ENCODE data around the gene TTC32.

Gene TTC32

DNA sequence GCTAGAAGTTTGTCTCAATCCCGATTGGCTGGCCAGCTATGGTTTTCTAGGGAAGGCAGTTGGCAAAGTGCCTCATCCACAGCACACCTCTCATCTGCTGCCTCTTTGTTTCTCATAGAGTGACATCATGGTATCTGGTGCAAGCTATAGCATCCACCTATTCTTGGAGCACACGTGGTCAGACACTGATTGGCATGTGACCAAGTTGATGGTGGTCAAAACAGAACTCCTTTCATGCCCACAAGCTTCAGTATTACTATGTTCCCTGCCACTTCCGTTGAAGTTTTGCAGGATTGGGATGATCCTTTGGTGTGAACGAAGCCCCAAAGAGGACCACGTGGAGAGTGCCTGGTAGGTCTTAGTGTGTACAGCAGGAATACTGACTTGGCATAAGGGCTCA is 28.8 kb downstream of the TTC32 start:
- no peak for DNase-seq

DNA sequence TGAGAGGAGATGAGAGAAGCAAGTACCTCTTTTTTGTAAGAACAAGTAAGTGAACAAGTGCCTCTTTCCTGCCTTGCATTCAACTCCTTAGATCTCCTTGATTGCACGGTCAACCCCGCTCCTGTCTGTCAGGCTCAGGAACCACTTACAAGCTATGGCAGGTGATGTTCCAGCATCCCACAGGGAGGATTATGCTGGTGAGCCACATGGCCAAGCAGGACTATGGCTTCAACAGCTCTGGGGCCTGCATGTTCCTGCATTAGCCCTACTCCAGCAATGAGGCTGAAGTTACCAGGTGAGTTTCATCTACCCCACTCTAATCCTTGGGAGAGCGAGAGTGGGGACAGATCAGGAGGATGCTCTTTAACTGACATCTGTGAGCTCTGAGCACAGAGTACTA is 29.5 kb downstream of the TTC32 start:
- DNase-seq: no peak

DNA sequence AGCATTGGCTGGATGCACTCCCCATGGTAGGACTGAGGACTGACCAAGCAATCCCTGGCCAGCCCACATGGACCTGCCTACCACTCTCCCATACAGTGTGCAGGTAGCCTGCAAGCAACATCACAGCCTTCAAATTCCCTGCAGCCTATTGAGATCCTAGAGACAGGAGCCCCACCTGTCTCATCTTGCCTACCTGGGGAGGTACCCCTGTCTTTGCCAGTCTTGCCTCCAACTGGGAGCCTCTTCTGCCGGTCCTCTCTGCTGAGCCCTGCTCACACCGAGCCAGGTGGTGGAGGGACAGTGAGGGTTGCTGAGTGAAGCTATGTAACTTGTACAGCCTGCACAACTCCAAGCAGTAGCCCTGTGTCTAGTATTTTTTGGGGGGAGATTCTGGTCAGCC is 29.9 kb downstream of the TTC32 start:
- no peak for DNase-seq

DNA sequence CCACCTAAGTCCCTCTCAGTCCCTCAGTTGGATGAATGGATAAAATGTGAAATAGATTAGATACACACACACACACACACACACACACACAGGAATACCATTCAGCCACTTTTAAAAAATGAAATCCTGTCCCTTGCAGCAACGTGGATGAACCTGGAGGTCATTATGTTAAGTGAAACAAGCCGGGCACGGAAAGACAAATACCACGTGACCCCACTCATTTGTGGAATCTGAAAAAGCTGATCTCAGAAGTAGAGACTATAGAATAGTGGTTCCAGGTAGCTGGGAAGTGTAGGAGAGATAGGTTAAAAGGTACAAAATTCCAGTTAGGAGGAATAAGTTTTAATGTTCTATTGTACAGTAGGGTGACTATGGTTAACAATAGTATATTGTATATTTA is 31.0 kb downstream of the TTC32 start:
- DNase-seq: no peak

DNA sequence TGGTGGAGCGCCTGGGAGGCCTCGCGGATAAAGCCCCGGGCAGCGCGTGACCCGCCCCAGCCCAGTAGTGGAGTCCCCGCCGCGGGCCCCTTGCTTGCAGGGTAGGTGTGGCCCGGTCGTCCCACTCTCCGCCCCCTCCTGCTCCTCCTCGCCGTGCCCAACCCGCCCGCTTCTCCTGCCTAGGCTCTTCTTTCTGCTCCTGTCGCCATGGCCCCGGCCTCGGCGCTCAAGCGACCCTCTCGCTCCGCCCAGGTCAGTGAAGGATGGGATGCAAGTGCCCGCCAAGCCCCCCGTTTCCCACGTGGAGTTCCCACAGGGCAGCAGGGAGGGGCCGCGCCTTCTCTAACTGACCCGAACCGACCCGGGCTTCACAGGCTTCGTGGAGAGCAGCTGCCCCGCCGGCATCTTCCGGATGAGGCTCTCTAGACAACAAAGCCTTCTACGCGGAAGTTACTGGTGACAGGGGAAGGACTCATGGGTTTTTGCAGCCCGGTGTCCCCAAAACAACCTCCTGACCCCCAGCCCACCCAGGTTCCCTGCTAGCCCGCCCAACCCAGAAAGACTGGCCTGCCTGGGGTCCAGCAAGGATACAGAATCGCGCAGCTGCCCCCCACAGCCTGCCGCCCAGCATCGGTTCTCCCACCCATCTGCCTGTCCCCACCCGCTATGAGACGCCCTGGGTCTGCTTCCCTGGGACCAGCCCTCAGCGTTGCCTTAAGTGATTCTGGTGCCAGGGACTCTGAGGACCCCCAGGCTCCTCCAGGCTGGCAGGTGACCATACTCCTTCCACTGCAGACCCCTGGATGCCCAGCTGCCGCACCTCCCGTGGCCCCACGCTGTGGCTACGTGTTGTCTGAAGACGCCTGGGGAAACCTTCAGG is 32.8 kb downstream of the TTC32 start:
- peak; percentile 59 for DNase-seq

DNA sequence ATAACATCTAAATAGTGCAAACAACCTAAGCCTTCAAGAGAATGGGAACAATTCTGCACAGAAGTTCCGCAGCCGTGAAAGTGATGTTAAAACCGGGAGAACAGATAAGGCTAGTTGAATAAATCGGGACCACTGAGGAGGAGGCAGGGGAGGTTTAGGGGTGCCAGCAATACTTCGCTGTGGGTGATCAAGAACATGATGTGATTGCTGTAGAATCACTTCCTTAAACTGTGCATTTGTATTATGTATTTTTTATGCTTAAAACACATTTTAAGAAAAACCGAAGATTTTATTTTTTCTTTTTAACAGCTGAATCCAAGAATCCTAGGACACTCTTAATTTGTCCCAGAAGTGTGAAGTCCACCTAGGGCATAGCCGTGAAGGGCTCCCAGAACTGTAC is 33.6 kb downstream of the TTC32 start:
- no peak for DNase-seq

DNA sequence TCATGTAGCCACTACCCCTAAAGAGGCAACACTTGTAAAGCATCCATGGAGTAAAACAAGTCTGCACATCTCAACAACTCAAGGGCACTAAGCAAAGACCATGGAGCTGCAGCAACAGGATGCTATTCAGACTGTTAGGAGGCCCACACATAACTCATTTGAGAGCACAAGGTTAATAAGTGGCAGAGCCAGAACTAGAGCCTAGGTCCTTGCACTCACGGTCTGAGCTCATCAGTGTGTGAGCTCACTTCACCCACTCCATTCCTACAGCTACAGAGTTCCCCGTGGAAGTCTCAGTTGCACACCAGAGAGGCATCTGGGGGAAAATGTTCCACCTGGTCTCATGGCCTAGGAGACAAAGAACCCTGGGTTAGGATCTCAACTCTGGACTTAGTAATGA is 35.0 kb downstream of the TTC32 start:
- DNase-seq: no peak

DNA sequence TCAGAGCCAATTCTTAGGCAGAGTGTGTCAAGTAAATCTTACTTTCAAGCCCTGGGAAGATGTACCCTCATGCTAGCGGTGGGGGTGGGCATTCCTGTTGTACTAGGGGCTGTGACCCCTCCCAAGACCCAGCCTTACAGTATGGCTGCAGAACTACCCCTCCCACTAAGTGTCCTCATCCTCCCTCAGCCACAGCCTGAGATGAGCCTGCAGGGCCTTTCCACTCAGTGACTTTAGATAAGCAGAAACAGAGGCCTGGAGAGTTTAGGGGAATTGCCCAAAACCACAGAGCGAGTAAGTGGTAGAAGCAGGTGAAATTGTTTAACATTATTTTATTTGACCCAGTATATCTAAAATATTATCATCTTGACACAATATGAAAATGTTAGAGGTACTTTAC is 36.6 kb downstream of the TTC32 start:
- no peak for DNase-seq

DNA sequence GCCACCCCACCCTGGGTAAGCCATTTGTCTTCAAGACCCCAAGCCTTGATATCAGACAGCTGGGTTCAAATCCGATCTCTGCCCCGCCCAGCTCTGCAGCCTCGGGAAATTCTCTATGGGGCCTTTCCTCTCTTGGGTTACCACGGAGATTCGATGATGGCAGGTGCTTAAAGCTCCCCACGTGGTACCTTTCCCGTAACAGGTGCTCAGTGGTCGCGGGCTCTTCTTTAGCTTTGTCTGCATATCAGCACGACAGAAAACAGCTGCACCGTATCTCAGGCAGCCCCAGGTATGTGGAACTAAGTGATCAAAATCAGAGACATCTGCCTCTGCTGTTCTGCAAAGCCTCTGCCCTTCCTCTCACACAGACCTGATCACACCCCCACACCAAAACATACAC is 37.4 kb downstream of the TTC32 start:
- no peak for DNase-seq

DNA sequence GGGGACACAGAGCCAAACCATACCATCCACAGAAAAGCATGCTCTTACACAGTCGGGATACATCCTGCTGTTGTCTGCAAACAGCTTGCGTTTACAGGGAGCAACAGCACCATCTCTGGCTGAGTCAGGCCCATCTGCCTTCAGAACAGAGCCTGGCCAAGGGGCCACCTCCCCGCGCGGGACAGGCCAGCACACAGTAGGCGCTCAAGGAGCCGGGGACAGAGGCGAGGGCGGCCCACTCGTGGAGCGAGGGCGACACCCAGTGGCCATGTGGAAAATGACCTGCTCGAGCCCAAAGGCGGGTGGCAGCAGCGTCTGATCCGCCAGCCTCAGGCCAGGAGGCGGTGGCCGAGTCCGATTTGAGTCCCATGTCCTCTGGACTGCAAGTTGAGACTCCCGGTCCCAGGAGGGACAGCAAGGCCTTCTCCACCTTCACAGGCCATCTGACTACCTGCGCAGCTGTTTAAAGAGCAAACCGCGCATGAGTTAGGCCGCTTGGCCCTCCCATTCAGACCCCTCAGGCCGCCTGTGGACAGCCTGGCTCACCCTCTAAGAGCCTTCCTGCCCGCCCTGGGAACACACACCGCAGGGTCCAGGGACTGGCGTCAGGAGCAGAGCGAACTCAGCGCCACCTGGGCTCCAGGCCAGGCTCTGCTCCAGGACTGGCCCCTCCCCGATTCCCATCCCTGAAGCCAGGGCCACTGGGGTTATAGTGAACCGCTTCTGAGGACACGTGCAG is 38.3 kb downstream of the TTC32 start:
- peak; percentile 72 for DNase-seq

DNA sequence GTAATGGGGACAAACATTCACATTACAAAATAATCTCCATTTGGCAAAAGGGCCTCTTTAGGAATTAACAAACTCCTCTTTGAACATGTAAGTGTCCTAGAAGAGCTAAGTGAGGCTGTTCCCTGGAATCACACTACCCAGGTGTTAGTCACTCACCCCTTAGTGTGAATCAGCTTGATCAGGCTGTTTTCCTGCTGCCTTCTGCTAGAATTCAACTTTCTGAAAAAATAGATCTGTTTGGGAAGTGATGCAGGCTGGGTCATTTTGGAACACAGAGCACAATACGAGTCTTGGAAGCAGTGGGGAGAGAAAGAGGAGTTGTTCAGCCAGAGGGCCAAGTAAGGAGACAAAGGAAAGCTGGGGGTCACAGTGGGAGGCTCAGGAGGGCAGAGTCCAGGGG is 40.0 kb downstream of the TTC32 start:
- DNase-seq: no peak

DNA sequence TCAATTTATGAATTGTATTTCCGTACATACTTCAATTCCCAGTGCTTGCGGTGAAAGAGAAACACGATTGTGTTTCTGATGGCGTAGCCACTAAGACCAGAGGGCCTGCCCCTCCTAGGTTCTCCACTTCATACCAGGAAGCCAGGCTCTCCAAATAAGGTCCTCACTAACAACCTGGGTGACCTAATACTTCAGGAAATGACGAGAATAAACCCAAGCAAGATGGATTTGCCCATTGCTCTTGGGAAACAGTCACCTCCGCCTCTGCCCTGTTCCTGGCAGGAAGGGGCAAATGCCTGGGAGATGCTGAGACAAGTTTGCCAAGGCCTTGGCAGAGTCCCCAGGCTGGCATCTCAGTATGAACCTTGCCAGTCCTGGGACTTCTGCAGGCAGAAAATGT is 41.8 kb downstream of the TTC32 start:
- no peak for DNase-seq

DNA sequence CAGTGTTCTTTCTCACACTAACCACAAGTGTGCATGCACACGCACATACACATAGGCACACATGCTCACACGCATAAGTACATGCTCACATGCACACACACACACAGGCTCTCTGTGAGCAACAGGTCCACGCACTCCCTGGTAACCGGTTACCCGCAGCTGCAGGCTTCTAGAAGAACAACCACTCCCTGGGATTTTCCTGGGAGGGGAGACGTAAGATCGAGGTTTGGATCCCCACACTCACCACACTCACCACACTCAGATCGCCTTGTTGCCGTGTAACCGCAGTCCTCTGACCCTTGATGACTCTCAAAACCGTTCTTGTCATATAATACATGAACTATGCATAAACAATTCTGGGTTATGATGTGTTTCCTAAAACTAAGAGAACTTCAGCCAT is 42.2 kb downstream of the TTC32 start:
- DNase-seq: no peak

DNA sequence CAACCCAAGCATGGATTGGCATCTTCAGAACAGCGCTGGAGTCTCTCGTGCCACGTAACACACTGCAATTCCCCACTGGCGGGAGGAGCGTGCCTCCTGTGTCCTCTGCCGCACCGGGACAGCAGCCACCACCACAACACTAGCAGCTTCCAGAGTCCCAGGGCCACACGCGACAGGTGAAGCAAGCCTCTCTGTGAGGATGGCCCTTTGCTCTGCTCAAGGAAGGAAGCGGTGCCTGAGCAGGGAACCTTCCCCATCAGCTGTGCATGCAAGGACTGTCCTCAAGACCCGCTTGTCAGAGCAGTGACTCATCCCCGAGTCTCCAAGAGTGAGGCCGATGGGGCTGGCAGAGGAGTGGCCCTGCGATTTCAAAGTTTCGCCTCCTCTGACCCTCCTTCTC is 44.0 kb downstream of the TTC32 start:
- DNase-seq: no peak

DNA sequence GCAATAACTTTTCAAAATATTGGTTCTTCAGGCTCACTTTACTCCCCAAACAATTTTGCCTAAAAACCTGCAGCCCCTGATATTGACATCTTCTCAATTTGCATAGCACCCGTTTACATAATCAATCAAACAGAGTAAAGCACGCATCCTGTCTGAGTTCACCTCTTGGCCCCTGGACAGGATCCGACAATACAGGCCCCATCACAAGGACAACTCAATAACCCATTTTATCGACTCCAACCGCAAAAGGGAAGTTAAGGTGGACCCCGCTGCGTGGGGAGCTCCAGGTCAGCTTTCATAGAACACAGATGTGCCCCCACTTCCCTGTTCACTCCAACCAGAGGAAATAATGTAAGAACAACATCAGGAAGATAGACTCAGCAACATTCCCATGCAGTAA is 44.7 kb downstream of the TTC32 start:
- no peak for DNase-seq

DNA sequence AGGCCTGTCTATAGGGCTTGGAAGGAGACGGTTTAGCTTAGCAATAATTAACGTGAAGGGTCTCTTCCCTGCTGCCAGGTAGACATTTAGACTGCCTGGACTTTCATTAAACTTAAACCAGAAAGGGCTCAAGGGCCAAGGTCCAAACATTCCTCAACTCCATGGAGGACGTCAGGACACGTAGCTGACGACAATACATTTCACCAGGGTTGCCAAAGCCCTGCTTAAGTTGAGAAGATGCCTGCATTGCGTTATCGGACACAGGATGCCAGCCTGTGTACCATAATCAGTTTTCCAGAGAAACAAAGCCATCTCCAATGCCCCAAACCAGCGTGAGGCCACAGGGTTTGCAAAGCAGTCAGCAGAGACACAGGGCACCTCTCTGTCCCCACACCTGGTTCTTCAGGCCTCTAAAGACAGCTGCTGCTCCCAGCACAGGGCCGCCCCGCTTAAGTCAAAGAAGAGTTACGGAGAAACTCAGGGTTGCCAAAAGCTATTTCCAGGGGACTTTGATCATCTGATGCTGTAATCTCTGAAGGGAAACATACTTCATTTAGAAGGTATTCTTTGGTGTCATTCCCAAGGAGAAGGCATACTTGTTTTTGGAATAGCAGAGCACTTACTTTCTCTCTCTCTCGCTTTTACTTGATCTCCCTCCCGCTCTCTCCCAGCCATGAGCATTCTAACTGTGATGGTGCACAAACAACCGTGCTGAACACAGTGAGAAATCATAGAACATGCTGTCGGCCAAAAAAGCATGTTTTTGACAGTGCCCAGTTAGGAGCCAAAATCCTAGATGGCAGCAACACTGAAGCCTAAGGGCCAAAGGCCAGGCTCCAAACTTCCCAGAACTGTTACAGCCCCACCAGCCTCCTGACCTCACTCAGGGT is 46.0 kb downstream of the TTC32 start:
- DNase-seq: no peak

DNA sequence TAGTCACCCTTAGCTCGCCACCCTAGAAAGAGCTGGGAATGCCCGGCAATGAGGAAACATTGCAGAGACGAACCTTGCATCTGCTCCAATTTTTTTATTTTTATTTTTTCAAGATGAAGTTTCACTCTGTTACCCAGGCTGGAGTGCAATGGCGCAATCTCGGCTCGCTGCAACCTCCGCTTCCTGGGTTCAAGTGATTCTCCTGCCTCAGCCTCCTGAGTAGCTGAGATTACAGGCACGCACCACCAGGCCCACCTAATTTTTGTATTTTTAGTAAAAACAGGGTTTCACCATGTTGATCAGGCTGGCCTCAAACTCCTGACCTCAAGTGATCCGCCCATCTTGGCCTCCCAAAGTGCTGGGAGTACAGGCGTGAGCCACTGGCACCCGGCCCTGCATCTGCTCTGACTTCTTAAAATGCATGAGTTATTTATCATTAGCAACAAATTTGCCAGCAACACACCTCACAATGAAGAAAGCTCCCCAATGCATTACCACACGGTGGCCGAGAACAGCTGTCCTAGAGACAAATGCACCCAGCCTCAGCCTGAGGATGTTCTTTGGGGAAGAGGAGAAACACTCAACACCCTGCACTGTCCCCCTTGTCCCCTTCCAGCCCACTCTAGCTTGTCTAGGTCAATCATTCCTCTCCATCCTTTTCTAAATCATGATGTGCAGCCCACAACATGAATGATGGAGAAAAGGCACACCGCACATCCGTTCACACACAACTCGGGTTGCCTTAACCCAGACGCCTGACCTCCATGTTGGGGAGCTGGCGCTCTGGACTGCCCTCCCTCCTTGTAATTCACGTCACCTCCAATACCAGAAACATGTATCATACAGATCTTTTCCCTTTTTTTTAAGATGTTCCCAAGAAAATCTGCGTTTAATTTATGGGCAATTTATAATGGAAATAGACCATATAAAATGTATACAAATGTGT is 46.9 kb downstream of the TTC32 start:
- DNase-seq: no peak

DNA sequence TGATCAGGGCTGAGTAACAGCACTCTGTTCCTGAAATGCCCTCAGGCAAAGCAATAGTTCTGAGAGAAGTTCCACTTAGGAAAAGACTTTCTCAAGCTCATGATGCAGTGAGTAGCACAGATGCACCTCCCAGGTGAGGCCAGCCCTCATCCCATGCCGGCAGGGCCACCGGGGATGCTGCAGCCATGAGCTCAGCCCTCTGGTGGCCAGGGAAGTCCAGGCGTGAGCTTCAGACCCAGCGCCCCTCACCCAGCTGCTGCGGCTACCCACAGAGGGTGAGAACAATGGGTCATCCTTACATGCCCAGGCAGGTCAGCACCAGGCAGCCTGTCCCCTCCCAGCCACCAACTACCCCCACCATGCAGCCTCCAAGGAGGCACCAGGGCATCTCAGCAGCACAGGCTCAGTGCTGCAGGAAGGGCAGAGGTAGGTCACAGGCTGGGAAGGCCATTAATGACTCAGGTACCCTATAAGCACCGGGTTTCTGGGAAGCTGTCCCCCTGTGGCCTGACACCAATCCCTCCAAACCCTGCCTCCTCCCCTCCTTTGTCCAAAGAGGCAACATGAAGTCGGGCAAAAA is 50.6 kb downstream of the TTC32 start:
- DNase-seq: no peak

DNA sequence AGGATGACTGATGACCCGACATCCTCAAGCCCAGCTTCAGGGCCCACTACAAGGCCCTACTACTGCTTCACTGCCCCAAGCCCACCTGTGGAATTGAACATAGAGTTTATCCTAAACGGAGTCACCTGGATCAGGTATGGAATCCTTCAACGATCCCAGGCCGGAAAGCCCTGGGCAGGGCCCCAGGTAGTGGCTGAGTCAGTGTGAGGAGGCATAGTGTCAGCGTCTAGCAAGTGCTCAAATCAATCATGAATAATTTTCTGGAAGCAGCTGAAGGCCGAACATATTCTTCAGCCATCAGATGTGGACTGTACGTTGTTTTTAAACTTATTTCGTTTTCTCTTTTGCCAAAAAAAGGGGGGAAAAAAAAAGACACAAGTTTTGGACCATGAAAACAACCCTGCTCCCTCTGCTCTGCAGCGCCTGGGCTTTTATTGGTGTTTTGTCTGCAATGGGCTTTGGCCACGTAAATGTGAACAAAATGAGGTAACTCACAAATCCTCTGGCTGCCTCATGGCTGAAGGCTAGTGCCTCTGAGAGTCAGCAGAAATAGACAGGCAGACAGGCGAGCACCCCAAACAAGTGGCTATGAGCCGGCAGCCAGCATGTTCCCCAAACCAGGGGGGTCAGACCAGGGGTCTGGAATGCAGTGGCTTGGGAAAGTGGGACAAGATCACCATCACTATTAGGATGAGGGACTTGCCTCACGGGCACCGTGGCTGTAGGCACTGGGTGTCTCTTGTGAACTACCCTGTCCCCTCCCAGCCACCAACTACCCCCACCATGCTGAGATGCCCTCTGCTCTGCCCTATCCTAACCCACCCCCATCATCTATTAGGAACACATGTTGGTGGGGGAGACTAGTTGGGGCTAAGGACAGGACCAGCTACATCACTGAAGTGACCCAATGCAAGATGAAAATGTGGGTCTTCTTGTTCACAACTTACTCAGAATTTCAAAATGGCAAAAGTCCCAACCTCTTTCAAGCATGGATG is 51.4 kb downstream of the TTC32 start:
- no peak for DNase-seq

DNA sequence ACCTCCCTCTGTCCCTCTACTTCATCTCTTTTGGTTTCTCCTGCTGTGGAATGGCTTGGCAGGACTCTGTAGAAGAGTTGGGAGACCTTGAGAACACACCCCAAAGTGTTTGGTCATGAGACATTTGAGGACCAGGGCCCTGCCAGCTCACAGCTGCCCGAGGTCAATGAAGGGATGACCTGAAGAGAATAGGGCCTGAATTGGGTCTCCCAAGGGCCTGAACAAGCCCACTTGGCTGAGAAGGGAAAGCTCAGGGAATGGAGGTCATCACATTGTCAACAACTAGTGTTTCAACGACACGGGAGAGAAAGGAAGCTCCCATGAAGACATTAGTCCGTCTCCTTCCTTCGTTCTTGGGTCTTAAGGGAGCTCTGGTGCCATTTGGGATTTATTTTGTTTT is 52.8 kb downstream of the TTC32 start:
- DNase-seq: no peak
